Measurements from ENCODE around the gene LDHAL6B.

LDHAL6B gene

GRCh38 chr15:59170295-59171066 lies 36.2 kb upstream of the LDHAL6B start:
- Histone ChIP-seq H3K4ac (ENCODE audit: low read length) (no peak overlapping the region), H3K27ac (replicated peaks; ENCODE audit: low read length) (no peak overlapping the region), H3K14ac (ENCODE audit: low read length) (no peak overlapping the region), H3K18ac (ENCODE audit: low read length) (no peak overlapping the region), H4K91ac (ENCODE audit: low read depth, low read length, poor library complexity) (no peak overlapping the region), H3K4me1 (ENCODE audit: control insufficient read depth in 2 of 2, insufficient read depth in 1 of 2, low read depth in 1 of 2, low read length in 2 of 2) (peaks cover 4% of the 10 kb centered on the region in 2 donors), H2BK120ac (ENCODE audit: low read depth, low read length) (no peak overlapping the region), H3K23ac (ENCODE audit: low read depth, low read length, poor library complexity) (no peak overlapping the region), H3K36me3 (replicated peaks in 1 of 2; ENCODE audit: control insufficient read depth in 2 of 2, insufficient read depth in 2 of 2, low read length in 2 of 2) (peaks cover 6 to 24% of the 10 kb centered on the region in 2 donors), H2AFZ (ENCODE audit: low read length) (no peak overlapping the region), H3K27me3 (ENCODE audit: control insufficient read depth in 3 of 3, insufficient read depth in 3 of 3, low read depth in 1 of 3, low read length in 3 of 3) (no peaks in the 10 kb centered on the region), H3K4me2 (ENCODE audit: insufficient read depth, low read length, poor library complexity, severe bottlenecking) (no peak overlapping the region), H3K9me3 (replicated peaks in 1 of 2; ENCODE audit: control insufficient read depth in 2 of 2, insufficient read depth in 1 of 2, low read depth in 1 of 2, low read length in 2 of 2) (no peaks in the 10 kb centered on the region), H3K9ac (ENCODE audit: low read depth, low read length, poor library complexity) (no peak overlapping the region), H3K79me1 (ENCODE audit: low read depth, low read length) (no peaks in the 10 kb centered on the region), H2AK5ac (ENCODE audit: low read depth, low read length) (no peak overlapping the region), H2BK12ac (ENCODE audit: low read length) (no peak overlapping the region), H2BK5ac (ENCODE audit: low read length) (no peak overlapping the region), H2BK15ac (ENCODE audit: low read length) (no peak overlapping the region), H4K8ac (ENCODE audit: low read depth, low read length) (no peak overlapping the region), H3K4me3 (ENCODE audit: low read length in 2 of 2) (no peak overlapping the region)
- no peak for DNase-seq (ENCODE audit: low spot score)
- WGBS, 2 donors (ENCODE audit: extremely low coverage in 2 of 2, insufficient read length in 2 of 2, insufficient replicate concordance in 1 of 2): no CpG with 5 or more reads among the region's 12 CpGs

GRCh38 chr15:59171067-59171397 lies 35.6 kb upstream of the LDHAL6B start:
- Histone ChIP-seq H2AK5ac (ENCODE audit: low read depth, low read length) (no peak overlapping the region), H3K23ac (ENCODE audit: low read depth, low read length, poor library complexity) (no peak overlapping the region), H2AFZ (ENCODE audit: low read length) (no peak overlapping the region), H3K27me3 (ENCODE audit: control insufficient read depth in 3 of 3, insufficient read depth in 3 of 3, low read depth in 1 of 3, low read length in 3 of 3) (no peaks in the 10 kb centered on the region), H3K18ac (ENCODE audit: low read length) (no peak overlapping the region), H2BK15ac (ENCODE audit: low read length) (no peak overlapping the region), H3K4me1 (ENCODE audit: control insufficient read depth in 2 of 2, insufficient read depth in 1 of 2, low read depth in 1 of 2, low read length in 2 of 2) (peaks cover 4% of the 10 kb centered on the region in 2 donors), H2BK120ac (ENCODE audit: low read depth, low read length) (no peak overlapping the region), H3K14ac (ENCODE audit: low read length) (no peak overlapping the region), H4K8ac (ENCODE audit: low read depth, low read length) (no peak overlapping the region), H2BK12ac (ENCODE audit: low read length) (no peak overlapping the region), H3K36me3 (replicated peaks in 1 of 2; ENCODE audit: control insufficient read depth in 2 of 2, insufficient read depth in 2 of 2, low read length in 2 of 2) (peaks cover 6 to 21% of the 10 kb centered on the region in 2 donors), H3K27ac (replicated peaks; ENCODE audit: low read length) (no peak overlapping the region), H3K4ac (ENCODE audit: low read length) (no peak overlapping the region), H3K79me1 (ENCODE audit: low read depth, low read length) (no peaks in the 10 kb centered on the region), H4K91ac (ENCODE audit: low read depth, low read length, poor library complexity) (no peak overlapping the region), H3K9me3 (replicated peaks in 1 of 2; ENCODE audit: control insufficient read depth in 2 of 2, insufficient read depth in 1 of 2, low read depth in 1 of 2, low read length in 2 of 2) (no peaks in the 10 kb centered on the region), H3K4me2 (ENCODE audit: insufficient read depth, low read length, poor library complexity, severe bottlenecking) (no peak overlapping the region), H3K9ac (ENCODE audit: low read depth, low read length, poor library complexity) (no peak overlapping the region), H2BK5ac (ENCODE audit: low read length) (no peak overlapping the region), H3K4me3 (ENCODE audit: low read length in 2 of 2) (no peak overlapping the region)
- no peak for DNase-seq (ENCODE audit: low spot score)
- WGBS, 2 donors (ENCODE audit: extremely low coverage in 2 of 2, insufficient read length in 2 of 2, insufficient replicate concordance in 1 of 2): no CpG with 5 or more reads among the region's 8 CpGs

GRCh38 chr15:59172289-59172901 lies 34.2 kb upstream of the LDHAL6B start:
- Histone ChIP-seq H2BK120ac (ENCODE audit: low read depth, low read length) (no peak overlapping the region), H3K9me3 (replicated peaks in 1 of 2; ENCODE audit: control insufficient read depth in 2 of 2, insufficient read depth in 1 of 2, low read depth in 1 of 2, low read length in 2 of 2) (no peaks in the 10 kb centered on the region), H3K18ac (ENCODE audit: low read length) (no peak overlapping the region), H2BK12ac (ENCODE audit: low read length) (no peak overlapping the region), H3K27me3 (ENCODE audit: control insufficient read depth in 3 of 3, insufficient read depth in 3 of 3, low read depth in 1 of 3, low read length in 3 of 3) (no peaks in the 10 kb centered on the region), H3K36me3 (replicated peaks in 1 of 2; ENCODE audit: control insufficient read depth in 2 of 2, insufficient read depth in 2 of 2, low read length in 2 of 2) (peaks cover 6 to 21% of the 10 kb centered on the region in 2 donors), H3K27ac (replicated peaks; ENCODE audit: low read length) (no peak overlapping the region), H3K9ac (ENCODE audit: low read depth, low read length, poor library complexity) (no peak overlapping the region), H3K4me3 (ENCODE audit: low read length in 2 of 2) (no peak overlapping the region), H3K4me2 (ENCODE audit: insufficient read depth, low read length, poor library complexity, severe bottlenecking) (no peak overlapping the region), H3K14ac (ENCODE audit: low read length) (no peak overlapping the region), H2BK5ac (ENCODE audit: low read length) (no peak overlapping the region), H4K91ac (ENCODE audit: low read depth, low read length, poor library complexity) (no peak overlapping the region), H3K79me1 (ENCODE audit: low read depth, low read length) (no peaks in the 10 kb centered on the region), H3K23ac (ENCODE audit: low read depth, low read length, poor library complexity) (no peak overlapping the region), H2BK15ac (ENCODE audit: low read length) (no peak overlapping the region), H3K4ac (ENCODE audit: low read length) (no peak overlapping the region), H3K4me1 (ENCODE audit: control insufficient read depth in 2 of 2, insufficient read depth in 1 of 2, low read depth in 1 of 2, low read length in 2 of 2) (peaks cover 4% of the 10 kb centered on the region in 2 donors), H4K8ac (ENCODE audit: low read depth, low read length) (no peak overlapping the region), H2AFZ (ENCODE audit: low read length) (no peak overlapping the region), H2AK5ac (ENCODE audit: low read depth, low read length) (no peak overlapping the region)
- no peak for DNase-seq (ENCODE audit: low spot score)
- no CpG with 5 or more reads among the region's 7 CpGs for WGBS, 2 donors (ENCODE audit: extremely low coverage in 2 of 2, insufficient read length in 2 of 2, insufficient replicate concordance in 1 of 2)

GRCh38 chr15:59173194-59173593 lies 33.4 kb upstream of the LDHAL6B start:
- DNase-seq (ENCODE audit: low spot score): no peak
- Histone ChIP-seq H3K18ac (ENCODE audit: low read length) (no peak overlapping the region), H3K4ac (ENCODE audit: low read length) (no peak overlapping the region), H4K8ac (ENCODE audit: low read depth, low read length) (no peak overlapping the region), H3K4me2 (ENCODE audit: insufficient read depth, low read length, poor library complexity, severe bottlenecking) (no peak overlapping the region), H2BK5ac (ENCODE audit: low read length) (no peak overlapping the region), H2BK12ac (ENCODE audit: low read length) (no peak overlapping the region), H2AK5ac (ENCODE audit: low read depth, low read length) (no peak overlapping the region), H3K4me1 (ENCODE audit: control insufficient read depth in 2 of 2, insufficient read depth in 1 of 2, low read depth in 1 of 2, low read length in 2 of 2) (peaks cover 4% of the 10 kb centered on the region in 2 donors), H3K14ac (ENCODE audit: low read length) (no peak overlapping the region), H2BK15ac (ENCODE audit: low read length) (no peak overlapping the region), H3K36me3 (replicated peaks in 1 of 2; ENCODE audit: control insufficient read depth in 2 of 2, insufficient read depth in 2 of 2, low read length in 2 of 2) (peaks cover 6 to 21% of the 10 kb centered on the region in 2 donors), H2AFZ (ENCODE audit: low read length) (no peak overlapping the region), H3K9me3 (replicated peaks in 1 of 2; ENCODE audit: control insufficient read depth in 2 of 2, insufficient read depth in 1 of 2, low read depth in 1 of 2, low read length in 2 of 2) (no peaks in the 10 kb centered on the region), H2BK120ac (ENCODE audit: low read depth, low read length) (no peak overlapping the region), H3K23ac (ENCODE audit: low read depth, low read length, poor library complexity) (no peak overlapping the region), H3K27me3 (ENCODE audit: control insufficient read depth in 3 of 3, insufficient read depth in 3 of 3, low read depth in 1 of 3, low read length in 3 of 3) (no peaks in the 10 kb centered on the region), H3K27ac (replicated peaks; ENCODE audit: low read length) (no peak overlapping the region), H3K4me3 (ENCODE audit: low read length in 2 of 2) (no peak overlapping the region), H4K91ac (ENCODE audit: low read depth, low read length, poor library complexity) (no peak overlapping the region), H3K9ac (ENCODE audit: low read depth, low read length, poor library complexity) (no peak overlapping the region), H3K79me1 (ENCODE audit: low read depth, low read length) (no peaks in the 10 kb centered on the region)
- WGBS, 2 donors (ENCODE audit: extremely low coverage in 2 of 2, insufficient read length in 2 of 2, insufficient replicate concordance in 1 of 2): no CpG with 5 or more reads among the region's 5 CpGs
